Activated CD8-positive, alpha-beta T cell treated with anti-CD3 and anti-CD28 coated beads for 36 hours (primary cell): Measurements from ENCODE around the gene ZNF581. TPM values are rescaled to one million over a fixed set of nuclear protein-coding genes. Genes with fewer than 3 reads are reported as not detected.

Source experiments
- ATAC-seq: fragments of 200-7000 bp; cut with Tn5 transposase; one replicate; pipeline ENCODE4 v1.10.0; 2021; ENCODE audit warnings: mild to moderate bottlenecking, moderate library complexity
- CTCF ChIA-PET: fragments of 350-600 bp; sonication (Branson Sonifier 250); formaldehyde crosslinking; loops from one replicate; lab custom pipeline; 2021; ENCODE audit warnings: antibody characterized with exemption; lab: Charles Lee
- POLR2A ChIA-PET: fragments of 350-600 bp; sonication (Branson Sonifier 250); formaldehyde crosslinking; loops from one replicate; lab custom pipeline; 2021; ENCODE audit warnings: antibody characterized with exemption; lab: Charles Lee
- DNase-seq: peaks from one replicate; pipeline ENCODE4 v3.0.0-alpha.2; 2020
- H3K27ac Mint-ChIP-seq: one replicate; pipeline ENCODE4 v1.8.0; 2021; ENCODE audit warnings: mild to moderate bottlenecking, mixed read lengths
- H3K27me3 Mint-ChIP-seq: one replicate; pipeline ENCODE4 v1.8.0; 2021; ENCODE audit warnings: mixed read lengths
- H3K36me3 Mint-ChIP-seq: one replicate; pipeline ENCODE4 v1.8.0; 2021; ENCODE audit warnings: low read depth, mixed read lengths
- H3K4me1 Mint-ChIP-seq: one replicate; pipeline ENCODE4 v1.8.0; 2021; ENCODE audit warnings: low read depth, mixed read lengths
- H3K4me3 Mint-ChIP-seq: one replicate; pipeline ENCODE4 v1.8.0; 2021; ENCODE audit warnings: mild to moderate bottlenecking, moderate library complexity, mixed read lengths
- H3K9me3 Mint-ChIP-seq: one replicate; pipeline ENCODE4 v1.8.0; 2021; ENCODE audit warnings: mixed read lengths
- CTCF ChIP-seq: fragments of 200-600 bp; IDR thresholded peaks from one replicate; pipeline ENCODE4 v1.8.0; 2022; ENCODE audit warnings: antibody characterized with exemption, mild to moderate bottlenecking
- intact Hi-C: fragments of 100-400 bp; cut with micrococcal nuclease; formaldehyde crosslinking; loops from one replicate; pipeline ENCODE4 v1.10.0; 2022
- total RNA-seq, 2 experiments: library from RNA; stranded (reverse); gene quantifications; one replicate each; pipeline ENCODE4 v1.2.3, GENCODE V29; 2021

The ZNF581 gene
- total RNA-seq, 2 experiments from 2014 or later, result 30.4 to 34.5 TPM

GRCh38 chr19:55686311-55687050 lies 43.0 kb downstream of the ZNF581 start:
- Mint-ChIP-seq H3K36me3 (peaks cover 8% of the 10 kb centered on the region), H3K27ac (no peak overlapping the region)
- POLR2A ChIA-PET, result no interaction called here

GRCh38 chr19:55687281-55688201 lies 44.1 kb downstream of the ZNF581 start:
- H3K36me3 Mint-ChIP-seq, result peaks cover 6% of the 10 kb centered on the region

More at GRCh38 chr19:55686311-55687050, 43.0 kb downstream of the ZNF581 start:
- intact Hi-C loops, result no loop called here
- CTCF ChIA-PET, result no interaction called here
- ATAC-seq (no peak), DNase-seq (no peak)
- no peak for TF ChIP-seq CTCF
- Mint-ChIP-seq H3K4me1 (peaks cover 11% of the 10 kb centered on the region), H3K27me3 (no peaks in the 10 kb centered on the region), H3K9me3 (no peaks in the 10 kb centered on the region), H3K4me3 (no peak overlapping the region)

GRCh38 chr19:55688422-55689218 lies 45.2 kb downstream of the ZNF581 start:
- Mint-ChIP-seq H3K4me1 (peaks cover 9% of the 10 kb centered on the region), H3K27ac (no peak overlapping the region), H3K36me3 (peaks cover 9% of the 10 kb centered on the region), H3K27me3 (no peaks in the 10 kb centered on the region), H3K4me3 (no peak overlapping the region), H3K9me3 (no peaks in the 10 kb centered on the region)
- ATAC-seq (no peak), DNase-seq (no peak)
- ChIA-PET CTCF (interaction anchor here (1.0 kb wide), 1 partner anchor 15 kb away, joined by 3 read pairs; no protein-coding TSS in a partner anchor), POLR2A (no interaction called here)
- intact Hi-C loops, result no loop called here
- no peak for TF ChIP-seq CTCF

More at GRCh38 chr19:55687281-55688201, 44.1 kb downstream of the ZNF581 start:
- ChIA-PET CTCF (no interaction called here), POLR2A (no interaction called here)
- Mint-ChIP-seq H3K9me3 (no peaks in the 10 kb centered on the region), H3K4me1 (peaks cover 11% of the 10 kb centered on the region), H3K4me3 (no peak overlapping the region), H3K27ac (no peak overlapping the region), H3K27me3 (no peaks in the 10 kb centered on the region)
- intact Hi-C loops, result no loop called here
- no peak for TF ChIP-seq CTCF
- DNase-seq (no peak), ATAC-seq (no peak)

- intact Hi-C loops, result no loop called here
- Mint-ChIP-seq H3K36me3 (peaks cover 12% of the 10 kb centered on the region), H3K9me3 (no peaks in the 10 kb centered on the region), H3K27me3 (no peaks in the 10 kb centered on the region), H3K4me1 (peaks cover 8% of the 10 kb centered on the region), H3K27ac (no peak overlapping the region), H3K4me3 (no peak overlapping the region)
- DNase-seq, result no peak
- TF ChIP-seq CTCF, result no peak
- ChIA-PET CTCF (interaction anchor here (1.0 kb wide), 1 partner anchor 14 kb away, joined by 3 read pairs; no protein-coding TSS in a partner anchor), POLR2A (no interaction called here)
- no peak for ATAC-seq
Measured at GRCh38 chr19:55689411-55690108, 46.1 kb downstream of the ZNF581 start.
